ENCODE results near the gene EXOSC7. TPM values are rescaled to one million over a fixed set of nuclear protein-coding genes. Genes with fewer than 3 reads are reported as not detected.
A peak's percentile ranks its signal among the peaks of the same experiment; 100 is the strongest.

EXOSC7 gene
- total and polyA plus RNA-seq, 9 of the 15 experiments (the other 6 are each of a cell fraction or from before 2014, with no cell fraction given) = 88.5 to 237 (median 112) TPM

DNA sequence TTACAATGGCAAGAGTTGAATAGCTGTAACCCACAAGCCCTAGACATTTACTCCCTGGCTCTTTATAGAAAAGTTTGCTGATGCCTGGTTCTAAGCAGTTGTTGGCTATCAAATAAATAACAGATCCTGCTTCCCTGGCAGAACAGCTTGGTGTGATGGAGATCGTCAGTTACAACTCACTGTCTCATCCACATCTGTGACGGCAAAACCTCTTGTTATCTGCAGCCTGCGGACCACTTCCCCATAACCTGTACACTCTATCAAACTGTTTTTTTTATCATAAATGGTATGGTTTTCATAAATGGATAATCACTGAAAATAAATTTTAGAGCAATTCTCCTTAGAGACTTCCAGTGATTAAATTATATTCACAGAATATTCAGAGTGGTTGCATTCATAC, 14.2 kb upstream of the EXOSC7 start:
- ATAC-seq = no peak
- intact Hi-C loops (cut with micrococcal nuclease) (no loop called here), in situ Hi-C loops (cut with MboI) (no loop called here)
- Histone ChIP-seq H3K9me1 (ENCODE audit: control insufficient read depth, insufficient read depth, low read length) (no peaks in the 10 kb centered on the region), H3K4me1 (replicated peaks in 1 of 2; ENCODE audit: control insufficient read depth in 2 of 2, insufficient read depth in 2 of 2, low read length in 2 of 2) (peaks cover 7 to 17% of the 10 kb centered on the region in 2 experiments), H3K4me2 (ENCODE audit: insufficient read depth, low read length) (no peak overlapping the region), H3K4me3 (no peak overlapping the region), H2AFZ (ENCODE audit: low read depth, low read length) (no peak overlapping the region), H3K36me3 (ENCODE audit: control insufficient read depth, insufficient read depth, low read length) (peaks cover 27% of the 10 kb centered on the region), H3K9ac (ENCODE audit: insufficient read depth in 1 of 2, low read depth in 2 of 2, low read length in 2 of 2) (no peak overlapping the region), H3K27me3 (ENCODE audit: control insufficient read depth in 2 of 2, insufficient read depth in 2 of 2, low read length in 2 of 2) (no peaks in the 10 kb centered on the region), H4K20me1 (replicated peaks; ENCODE audit: control insufficient read depth, insufficient read depth, low read length) (peaks cover 14% of the 10 kb centered on the region), H3K9me3 (replicated peaks; ENCODE audit: control insufficient read depth, insufficient read depth, low read depth, low read length) (no peaks in the 10 kb centered on the region), H3K79me2 (ENCODE audit: control insufficient read depth, insufficient read depth, low read length) (peaks cover 64% of the 10 kb centered on the region), H3K27ac (ENCODE audit: extremely low read depth, low read depth, low read length) (no peak overlapping the region)
- ChIA-PET CTCF (ENCODE audit: low intra/inter-chr PET ratio) (no interaction called here), POLR2A (interaction anchor here (0.7 to 1.2 kb wide), 4 partner anchors 10 to 38 kb away, joined by 3 to 5 read pairs (median 3); no protein-coding TSS in a partner anchor)
- BruUV-seq (replicated peaks) = no TSS peak
- no peak for FAIRE-seq
- peak; percentile 32; the same call in 1 of the 2 replicates for TF ChIP-seq SPI1 (IDR thresholded peaks at IDR 0.05; ENCODE audit: borderline replicate concordance, low read depth, low read length)
- TF ChIP-seq GABPB1 (CRISPR knock-in tag; IDR thresholded peaks at IDR 0.05) = no peak
- no peak for DNase-seq (ENCODE audit: extremely low read depth in 1 of 4, low spot score in 3 of 4)
- WGBS (ENCODE audit: insufficient coverage, low coverage, missing lambda C conversion rate) = 62% methylated on average over 3 of the region's 3 CpGs

DNA sequence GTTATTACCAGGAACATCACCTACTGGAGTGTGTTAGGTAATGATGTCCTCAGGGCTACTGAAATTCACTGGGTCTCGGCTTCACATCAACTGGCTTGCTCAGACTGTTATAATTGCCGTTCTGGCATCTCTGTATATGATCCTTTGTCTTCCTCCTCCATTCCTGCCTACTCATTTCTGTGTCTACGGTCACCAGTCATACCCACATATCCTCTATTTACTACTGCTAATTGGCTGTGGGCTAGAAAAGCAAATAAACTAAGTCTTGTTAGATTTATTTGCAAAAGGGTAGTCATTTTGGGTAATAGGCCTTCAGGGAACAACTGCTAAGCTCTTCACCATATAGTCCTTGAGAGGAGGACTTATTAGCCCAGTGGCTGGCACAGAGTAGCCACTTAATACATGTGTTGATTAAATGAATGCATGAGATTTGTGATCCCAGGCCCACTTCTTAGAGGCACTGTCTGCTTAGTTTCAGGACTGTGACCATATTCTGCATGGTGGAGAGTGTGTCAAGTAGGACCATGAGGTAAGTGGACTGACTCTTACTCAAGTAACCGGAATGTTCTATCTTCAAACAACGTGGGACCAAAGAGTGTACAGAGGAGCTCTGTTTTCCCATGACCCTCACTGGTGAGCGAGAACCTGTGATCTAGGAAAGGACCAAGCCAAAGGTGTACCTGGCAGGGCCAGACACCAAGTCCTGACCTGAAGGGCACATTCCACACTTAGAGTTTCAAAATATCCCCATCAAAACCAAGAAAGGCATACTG, 13.2 kb upstream of the EXOSC7 start:
- CTCF ChIA-PET (ENCODE audit: low intra/inter-chr PET ratio) = no interaction called here
- H3K4me2 ChIP-seq (ENCODE audit: insufficient read depth, low read length) = no peak overlapping the region
- in situ Hi-C loops (cut with MboI) = no loop called here

More for the DNA sequence above, 13.2 kb upstream of the EXOSC7 start:
- Histone ChIP-seq H4K20me1 (replicated peaks; ENCODE audit: control insufficient read depth, insufficient read depth, low read length) (peaks cover 14% of the 10 kb centered on the region; the same call in 1 of the 2 replicates), H3K79me2 (ENCODE audit: control insufficient read depth, insufficient read depth, low read length) (peaks cover 73% of the 10 kb centered on the region), H2AFZ (ENCODE audit: low read depth, low read length) (no peak overlapping the region), H3K36me3 (ENCODE audit: control insufficient read depth, insufficient read depth, low read length) (peaks cover 18% of the 10 kb centered on the region; the same call in 2 of the 3 replicates), H3K9me1 (ENCODE audit: control insufficient read depth, insufficient read depth, low read length) (no peaks in the 10 kb centered on the region), H3K27me3 (ENCODE audit: control insufficient read depth in 2 of 2, insufficient read depth in 2 of 2, low read length in 2 of 2) (no peaks in the 10 kb centered on the region), H3K4me1 (replicated peaks in 1 of 2; ENCODE audit: control insufficient read depth in 2 of 2, insufficient read depth in 2 of 2, low read length in 2 of 2) (peaks cover 13 to 26% of the 10 kb centered on the region in 2 experiments), H3K9ac (ENCODE audit: insufficient read depth in 1 of 2, low read depth in 2 of 2, low read length in 2 of 2) (no peak overlapping the region), H3K4me3 (no peak overlapping the region), H3K9me3 (replicated peaks; ENCODE audit: control insufficient read depth, insufficient read depth, low read depth, low read length) (no peaks in the 10 kb centered on the region), H3K27ac (ENCODE audit: extremely low read depth, low read depth, low read length) (no peak overlapping the region)
- no peak for TF ChIP-seq HDAC3 (IDR thresholded peaks at IDR 0.05; ENCODE audit: borderline replicate concordance, partially characterized antibody)
- TF ChIP-seq PTTG1 (tag; IDR thresholded peaks at IDR 0.05; ENCODE audit: low read depth) = no peak
- no peak for TF ChIP-seq RBM39 (optimal IDR thresholded peaks at IDR 0.05; ENCODE audit: low read depth, low read length)
- no peak for TF ChIP-seq ELF2 (CRISPR knock-in tag; IDR thresholded peaks at IDR 0.05)
- DNase-seq (ENCODE audit: extremely low read depth in 1 of 4, low spot score in 3 of 4) (no peak), ATAC-seq (no peak), FAIRE-seq (no peak)
- 90% methylated on average over 6 of the region's 6 CpGs for WGBS (ENCODE audit: insufficient coverage, low coverage, missing lambda C conversion rate)
- BruUV-seq (replicated peaks) = no TSS peak
- intact Hi-C loops (cut with micrococcal nuclease) = no loop called here
- POLR2A ChIA-PET = interaction anchor here (0.6 to 1.1 kb wide), 4 partner anchors 9 to 39 kb away, joined by 3 read pairs; no protein-coding TSS in a partner anchor

All from K562 (cell line).